Measurements from ENCODE around the gene LCE1F. TPM values are rescaled to one million over a fixed set of nuclear protein-coding genes. Genes with fewer than 3 reads are reported as not detected.

The LCE1F gene
- polyA plus RNA-seq, 1 of the 3 experiments (the other 2 are of a cell fraction) = not detected

DNA sequence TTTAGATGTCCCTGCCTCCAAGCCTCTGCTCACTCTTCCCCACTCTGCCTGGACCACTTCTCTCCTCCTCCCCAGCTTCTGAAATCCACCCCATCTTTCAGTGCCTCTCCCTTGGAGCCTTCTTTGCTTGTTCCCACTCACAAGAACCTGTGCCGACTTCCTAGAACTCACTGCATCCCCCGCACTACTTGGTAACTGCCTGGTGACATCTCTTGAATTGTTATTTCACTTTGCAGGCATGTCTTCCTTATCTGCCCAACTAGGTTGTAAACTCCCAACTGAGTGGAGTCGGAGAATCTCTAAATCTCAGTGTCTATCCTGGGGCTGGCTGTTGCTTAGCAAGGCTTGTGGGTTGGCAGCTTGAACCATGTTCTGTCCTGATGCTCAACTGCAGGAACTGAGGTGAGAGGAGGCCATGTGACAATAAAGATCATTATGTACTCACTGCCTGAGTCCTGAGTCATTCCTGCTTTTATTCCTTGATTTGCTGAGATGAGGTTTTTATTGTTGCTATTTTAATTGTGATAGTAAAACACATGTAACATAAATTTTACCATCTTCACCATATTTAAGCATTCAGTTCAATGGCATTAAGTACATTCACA lies 13.2 kb upstream of the LCE1F start:
- Histone ChIP-seq H3K36me3 (replicated peaks in 1 of 2; ENCODE audit: control insufficient read depth in 1 of 2, insufficient read depth in 2 of 2, low read length in 1 of 2) (no peaks in the 10 kb centered on the region), H3K27me3 (ENCODE audit: insufficient read depth) (peaks cover 28% of the 10 kb centered on the region; the same call in 1 of the 2 replicates), H3K4me1 (ENCODE audit: control insufficient read depth in 1 of 2, insufficient read depth in 2 of 2, low read depth in 1 of 2, low read length in 1 of 2) (no peaks in the 10 kb centered on the region), H3K27ac (ENCODE audit: low read depth in 2 of 2, low read length in 1 of 2) (no peak overlapping the region), H3K4me2 (no peak overlapping the region), H3F3A (replicated peaks; ENCODE audit: insufficient read depth) (no peaks in the 10 kb centered on the region), H3K9me2 (no peaks in the 10 kb centered on the region), H4K20me1 (ENCODE audit: insufficient read depth) (no peaks in the 10 kb centered on the region), H2AFZ (ENCODE audit: low read depth) (no peak overlapping the region), H3K9me3 (no peaks in the 10 kb centered on the region), H3K79me2 (ENCODE audit: insufficient read depth) (no peaks in the 10 kb centered on the region), H3K4me3 (ENCODE audit: low read depth in 2 of 2, low read length in 1 of 2) (no peak overlapping the region), H3K9ac (no peak overlapping the region)
- CTCF ChIA-PET = no interaction called here
- no peak for DNase-seq
- WGBS (ENCODE audit: low lambda C conversion rate) = 6% methylated on average over 3 of the region's 3 CpGs
- TF ChIP-seq EP300 (IDR thresholded peaks at IDR 0.05; ENCODE audit: borderline replicate concordance in 1 of 2, low read depth in 1 of 2, low read length in 1 of 2) = no peak
- no peak for TF ChIP-seq TAF1 (IDR thresholded peaks at IDR 0.05; ENCODE audit: borderline replicate concordance, low read depth, low read length)
- no peak for TF ChIP-seq RAD21 (IDR thresholded peaks at IDR 0.05; ENCODE audit: low read length)
- no peak for TF ChIP-seq FOXM1 (IDR thresholded peaks at IDR 0.05; ENCODE audit: low read depth)
- no peak for TF ChIP-seq SMC3 (IDR thresholded peaks at IDR 0.05; ENCODE audit: low read depth, low read length)
- no peak for TF ChIP-seq RCOR1 (IDR thresholded peaks at IDR 0.05; ENCODE audit: low read length)
- no peak for TF ChIP-seq CHD2 (IDR thresholded peaks at IDR 0.05; ENCODE audit: low read length, partially characterized antibody)
- no peak for TF ChIP-seq USF1 (IDR thresholded peaks at IDR 0.05; ENCODE audit: borderline replicate concordance, low read depth)
- no peak for TF ChIP-seq EZH2phosphoT487 (IDR thresholded peaks at IDR 0.05; ENCODE audit: borderline replicate concordance, low read depth)
- no peak for TF ChIP-seq MAX (IDR thresholded peaks at IDR 0.05; ENCODE audit: low read depth)
- no peak for TF ChIP-seq FOSL2 (IDR thresholded peaks at IDR 0.05; ENCODE audit: borderline replicate concordance, low read depth)
- TF ChIP-seq JUND (IDR thresholded peaks at IDR 0.05) = no peak
- TF ChIP-seq YY1 (IDR thresholded peaks at IDR 0.05; ENCODE audit: low read depth) = no peak
- no peak for TF ChIP-seq FOXJ3 (CRISPR knock-in tag; IDR thresholded peaks at IDR 0.05)
- POLR2A ChIA-PET = no interaction called here

DNA sequence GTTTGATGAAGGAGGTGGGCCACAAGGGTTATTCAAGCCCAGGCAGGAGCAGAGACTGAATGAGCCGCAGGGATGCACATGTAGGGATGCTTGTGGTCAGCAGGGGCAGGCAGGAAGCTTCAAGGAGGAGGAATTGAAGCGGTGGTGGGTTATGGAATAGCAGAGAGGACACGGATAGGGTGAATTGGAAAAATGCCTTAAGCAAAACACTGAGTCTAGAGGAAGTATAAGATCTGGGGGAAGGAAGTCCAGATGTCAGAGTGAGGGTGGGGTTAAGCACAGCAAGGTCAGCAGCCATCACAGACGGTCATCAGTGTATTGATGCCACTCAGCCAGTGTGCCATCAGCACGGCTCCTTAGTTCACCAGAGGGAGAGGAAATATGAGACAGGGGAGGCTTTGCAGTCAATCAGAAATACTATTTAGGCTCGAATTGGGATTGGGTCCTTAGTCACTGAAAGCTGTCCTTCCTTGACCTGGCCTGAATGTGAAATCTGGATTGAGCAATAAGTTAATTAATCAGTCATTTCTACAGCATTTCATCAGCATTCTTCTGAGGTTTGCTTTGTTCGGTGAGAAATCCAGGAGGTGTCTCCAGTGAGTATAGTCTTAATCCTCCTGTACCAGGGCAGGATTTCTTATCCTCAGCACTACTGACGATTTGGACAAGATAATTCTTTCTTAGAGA lies 6.0 kb upstream of the LCE1F start:
- POLR2A ChIA-PET = no interaction called here
- H3K9me3 ChIP-seq = no peaks in the 10 kb centered on the region
- TF ChIP-seq FOSL2 (IDR thresholded peaks at IDR 0.05; ENCODE audit: borderline replicate concordance, low read depth) = no peak
- no peak for TF ChIP-seq EZH2phosphoT487 (IDR thresholded peaks at IDR 0.05; ENCODE audit: borderline replicate concordance, low read depth)
- TF ChIP-seq POLR2AphosphoS5 (IDR thresholded peaks at IDR 0.05; ENCODE audit: low read depth, low read length) = no peak
- H2AFZ ChIP-seq (ENCODE audit: low read depth) = no peak overlapping the region
- H3F3A ChIP-seq (replicated peaks; ENCODE audit: insufficient read depth) = no peaks in the 10 kb centered on the region
- H3K9me2 ChIP-seq = no peaks in the 10 kb centered on the region
- H3K79me2 ChIP-seq (ENCODE audit: insufficient read depth) = no peaks in the 10 kb centered on the region
- no peaks in the 10 kb centered on the region for H3K36me3 ChIP-seq (replicated peaks in 1 of 2; ENCODE audit: control insufficient read depth in 1 of 2, insufficient read depth in 2 of 2, low read length in 1 of 2)
- H4K20me1 ChIP-seq (ENCODE audit: insufficient read depth) = no peaks in the 10 kb centered on the region
- no peaks in the 10 kb centered on the region for H3K27me3 ChIP-seq (ENCODE audit: insufficient read depth)
- H3K4me3 ChIP-seq (ENCODE audit: low read depth in 2 of 2, low read length in 1 of 2) = no peak overlapping the region
- H3K4me1 ChIP-seq (ENCODE audit: control insufficient read depth in 1 of 2, insufficient read depth in 2 of 2, low read depth in 1 of 2, low read length in 1 of 2) = no peaks in the 10 kb centered on the region
- H3K4me2 ChIP-seq = no peak overlapping the region
- no peak overlapping the region for H3K9ac ChIP-seq
- no peak for DNase-seq
- 3% methylated on average over 8 of the region's 8 CpGs for WGBS (ENCODE audit: low lambda C conversion rate)
- H3K27ac ChIP-seq (ENCODE audit: low read depth in 2 of 2, low read length in 1 of 2) = no peak overlapping the region
- CTCF ChIA-PET = no interaction called here
